HL-60/S4 treated with phorbol 12-myristate 13-acetate at 8.2 ng/mL for 4 days and 3 days (cell line): ENCODE measurements around the gene CCDC34.

ENCODE experiments used
- in situ Hi-C: fragments of 300-500 bp; cut with MboI; formaldehyde crosslinking; loops from 2 replicates; pipeline ENCODE4 v1.15.0; 2022; ENCODE audit warnings: low sequenced_read_pairs

The CCDC34 gene

GRCh38 chr11:27362749-27363575, at the start of gene CCDC34:
CCDC34 (minus strand) TSS chr11:27363215; CDS start chr11:27363194, 21 bp downstream.
- in situ Hi-C loops: no loop called here

GRCh38 chr11:27412192-27412691, 49.2 kb upstream of the CCDC34 start:
- in situ Hi-C loops: no loop called here

GRCh38 chr11:27411328-27411727, 48.3 kb upstream of the CCDC34 start:
- in situ Hi-C loops: no loop called here

- in situ Hi-C loops: no loop called here
These were observed 47.3 kb upstream of the CCDC34 start for GRCh38 chr11:27410272-27410671.

GRCh38 chr11:27409742-27410141, 46.7 kb upstream of the CCDC34 start:
- in situ Hi-C loops: no loop called here

- in situ Hi-C loops: no loop called here
These were observed 46.0 kb upstream of the CCDC34 start for GRCh38 chr11:27409049-27409448.

- in situ Hi-C loops: no loop called here
These were observed 45.3 kb upstream of the CCDC34 start for GRCh38 chr11:27408246-27408800.

GRCh38 chr11:27406498-27407354, 43.7 kb upstream of the CCDC34 start:
- in situ Hi-C loops: no loop called here

- in situ Hi-C loops: no loop called here
These were observed 42.1 kb upstream of the CCDC34 start for GRCh38 chr11:27405134-27405533.

GRCh38 chr11:27404427-27404826, 41.4 kb upstream of the CCDC34 start:
- in situ Hi-C loops: no loop called here

GRCh38 chr11:27403195-27403594, 40.2 kb upstream of the CCDC34 start:
- in situ Hi-C loops: no loop called here

GRCh38 chr11:27402450-27402849, 39.4 kb upstream of the CCDC34 start:
- in situ Hi-C loops: no loop called here

- in situ Hi-C loops: no loop called here
These were observed 38.9 kb upstream of the CCDC34 start for GRCh38 chr11:27401833-27402316.

GRCh38 chr11:27401280-27401832, 38.3 kb upstream of the CCDC34 start:
- in situ Hi-C loops: no loop called here

- in situ Hi-C loops: no loop called here
These were observed 35.4 kb upstream of the CCDC34 start for GRCh38 chr11:27398400-27398770.

GRCh38 chr11:27397624-27398399, 34.8 kb upstream of the CCDC34 start:
- in situ Hi-C loops: no loop called here

- in situ Hi-C loops: no loop called here
These were observed 33.3 kb upstream of the CCDC34 start for GRCh38 chr11:27396259-27396839.

GRCh38 chr11:27395556-27396258, 32.7 kb upstream of the CCDC34 start:
- in situ Hi-C loops: no loop called here

GRCh38 chr11:27394781-27395228, 31.8 kb upstream of the CCDC34 start:
- in situ Hi-C loops: no loop called here
